Upper lobe of left lung (tissue), 4 donors: Measurements from ENCODE around the gene JPH4.

Experiments
- EP300 ChIP-seq, 4 donors: sonication (generic); formaldehyde crosslinking; IDR thresholded peaks; one replicate each; pipeline ENCODE4 v1.5.1; 2017; ENCODE audit warnings: antibody characterized with exemption in 4 of 4, control low read depth in 2 of 4
- POLR2A ChIP-seq, 4 donors: fragments of 450-650 bp; IDR thresholded peaks; one replicate each; pipeline ENCODE4 v1.5.1; 2016 to 2017; ENCODE audit warnings: antibody characterized with exemption in 4 of 4, mild to moderate bottlenecking in 2 of 4
- POLR2AphosphoS5 ChIP-seq, 2 donors: sonication (generic); formaldehyde crosslinking; IDR thresholded peaks; one replicate each; pipeline ENCODE4 v1.5.1; 2017; ENCODE audit warnings: antibody characterized with exemption in 2 of 2
- TF ChIP-seq, protein P1 (sequence below), 6 experiments: fragments of 450-650 bp in 4 of 6; fragments of 200-600 bp in 2 of 6; sonication (generic) in 2 of 6; IDR thresholded peaks; one replicate each; pipeline ENCODE4 v1.5.1; 2016 to 2019; ENCODE audit warnings: antibody characterized with exemption in 6 of 6

GRCh38 chr14:23558346-23559009 is 20.1 kb downstream of the JPH4 start:
- TF ChIP-seq, protein P1, sequence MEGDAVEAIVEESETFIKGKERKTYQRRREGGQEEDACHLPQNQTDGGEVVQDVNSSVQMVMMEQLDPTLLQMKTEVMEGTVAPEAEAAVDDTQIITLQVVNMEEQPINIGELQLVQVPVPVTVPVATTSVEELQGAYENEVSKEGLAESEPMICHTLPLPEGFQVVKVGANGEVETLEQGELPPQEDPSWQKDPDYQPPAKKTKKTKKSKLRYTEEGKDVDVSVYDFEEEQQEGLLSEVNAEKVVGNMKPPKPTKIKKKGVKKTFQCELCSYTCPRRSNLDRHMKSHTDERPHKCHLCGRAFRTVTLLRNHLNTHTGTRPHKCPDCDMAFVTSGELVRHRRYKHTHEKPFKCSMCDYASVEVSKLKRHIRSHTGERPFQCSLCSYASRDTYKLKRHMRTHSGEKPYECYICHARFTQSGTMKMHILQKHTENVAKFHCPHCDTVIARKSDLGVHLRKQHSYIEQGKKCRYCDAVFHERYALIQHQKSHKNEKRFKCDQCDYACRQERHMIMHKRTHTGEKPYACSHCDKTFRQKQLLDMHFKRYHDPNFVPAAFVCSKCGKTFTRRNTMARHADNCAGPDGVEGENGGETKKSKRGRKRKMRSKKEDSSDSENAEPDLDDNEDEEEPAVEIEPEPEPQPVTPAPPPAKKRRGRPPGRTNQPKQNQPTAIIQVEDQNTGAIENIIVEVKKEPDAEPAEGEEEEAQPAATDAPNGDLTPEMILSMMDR (IDR thresholded peaks at IDR 0.05) = no peak
- TF ChIP-seq EP300 (IDR thresholded peaks at IDR 0.05) (no peak), POLR2AphosphoS5 (IDR thresholded peaks at IDR 0.05) (no peak), POLR2A (IDR thresholded peaks at IDR 0.05) (no peak)
